GM21515 (cell line): ENCODE measurements around the gene PNPLA6.

Source experiments
- ATAC-seq: cut with Tn5 transposase; IDR thresholded peaks from one replicate; pipeline ENCODE4 v1.9.1; 2021; ENCODE audit not compliant: unreplicated experiment

PNPLA6 gene

DNA sequence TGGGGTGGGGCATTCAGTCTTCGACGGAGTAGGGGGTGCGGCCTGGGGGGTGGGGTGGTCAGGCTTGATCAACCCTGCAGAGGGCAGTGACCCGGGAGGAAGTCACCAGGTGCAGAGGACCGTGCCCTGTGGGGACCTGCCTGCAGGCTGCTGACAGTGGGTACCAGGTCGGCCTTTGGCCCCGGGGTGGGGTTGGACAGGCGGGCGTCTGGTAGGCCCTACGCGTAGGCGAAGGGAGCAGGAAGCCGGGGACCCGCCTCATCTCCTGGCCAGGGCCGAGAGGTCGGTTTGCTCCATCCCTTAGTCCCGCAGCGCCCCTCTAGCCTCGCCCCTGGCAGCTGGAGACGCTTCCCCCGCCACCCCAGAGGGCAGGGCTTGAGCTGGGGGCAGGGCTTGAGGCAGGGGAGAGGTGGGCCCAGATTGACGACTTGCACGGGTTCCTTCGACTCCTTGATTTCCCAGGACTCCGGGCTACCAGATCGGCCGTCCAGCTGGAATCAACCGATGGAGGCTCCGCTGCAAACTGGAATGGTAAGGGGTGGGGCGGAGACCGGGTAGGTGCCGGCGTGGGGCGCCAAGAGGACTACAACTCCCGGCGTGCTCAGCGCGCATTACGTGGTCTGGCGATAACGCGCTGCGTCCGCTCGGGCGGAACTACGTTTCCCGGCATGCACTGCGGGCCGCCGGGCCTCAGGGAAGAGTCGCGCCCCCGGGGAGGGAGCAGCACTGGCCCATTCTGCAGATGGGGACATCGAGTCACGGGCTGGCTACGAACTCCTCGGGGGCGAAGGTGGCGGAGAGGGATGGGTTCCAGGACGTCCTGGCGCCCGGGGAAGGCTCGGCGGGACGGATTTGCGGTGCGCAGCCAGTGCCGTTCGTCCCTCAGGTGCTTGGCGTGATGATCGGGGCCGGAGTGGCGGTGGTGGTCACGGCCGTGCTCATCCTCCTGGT, at the start of gene PNPLA6:
Gene PNPLA6, plus strand, starts transcription at position 671 of the 951 bp plus-strand sequence. Its CDS starts 72 bp downstream, at position 743.
- peak; percentile 59 for ATAC-seq

- no peak for ATAC-seq
These were observed 48.6 kb upstream of the PNPLA6 start for GRCh38 chr19:7486923-7487322.

GRCh38 chr19:7488736-7489353, 46.7 kb upstream of the PNPLA6 start, which contains the start of gene PEX11G:
Gene PEX11G, minus strand, starts transcription at chr19:7489035. Its CDS starts 25 bp downstream, at chr19:7489010.
- ATAC-seq, result no peak

- ATAC-seq, result no peak
These were observed 45.9 kb upstream of the PNPLA6 start for GRCh38 chr19:7489609-7490044.

DNA sequence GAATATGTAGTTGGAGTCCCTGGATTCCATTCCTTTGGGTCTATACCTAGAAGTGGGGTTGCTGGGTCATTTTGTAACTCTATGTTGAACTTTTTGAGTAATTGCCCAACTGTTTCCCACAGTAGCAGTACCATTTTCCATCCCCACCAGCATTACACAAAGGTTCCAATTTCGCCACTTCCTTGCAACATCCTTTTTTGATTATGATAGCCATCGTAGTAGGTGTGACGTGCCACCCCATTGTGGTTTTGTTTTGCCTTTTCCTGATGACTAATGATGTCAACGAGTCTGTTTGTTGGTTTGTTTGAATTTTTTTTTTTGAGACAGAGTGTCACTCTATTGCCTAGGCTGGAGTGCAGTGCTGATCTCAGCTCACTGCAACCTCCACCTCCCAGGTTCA, 43.4 kb upstream of the PNPLA6 start:
- ATAC-seq, result no peak

DNA sequence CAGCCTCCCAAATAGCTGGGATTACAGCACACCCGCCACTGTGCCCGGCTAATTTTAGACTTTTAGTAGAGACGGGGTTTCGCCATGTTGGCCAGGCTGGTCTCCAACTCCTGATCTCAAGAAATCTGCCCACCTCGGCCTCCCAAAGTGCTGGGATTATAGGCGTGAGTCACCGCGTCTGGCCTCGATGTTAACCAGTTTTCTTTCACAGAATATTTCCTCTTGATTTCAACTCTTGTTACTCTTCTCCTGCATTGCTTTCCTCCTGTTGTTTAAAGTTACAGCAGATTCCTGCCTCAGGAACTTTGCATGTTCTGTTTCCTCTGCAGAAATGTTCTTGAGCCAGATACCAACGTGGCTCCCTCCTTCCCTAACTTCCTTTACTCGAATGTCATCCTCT, 43.0 kb upstream of the PNPLA6 start:
- no peak for ATAC-seq

- ATAC-seq, result no peak
These were observed 41.0 kb upstream of the PNPLA6 start for GRCh38 chr19:7494416-7495098.

GRCh38 chr19:7497292-7497691, 38.2 kb upstream of the PNPLA6 start:
- ATAC-seq, result no peak

- no peak for ATAC-seq
These were observed 34.6 kb upstream of the PNPLA6 start for GRCh38 chr19:7500811-7501450.

- ATAC-seq, result no peak
These were observed 33.0 kb upstream of the PNPLA6 start for GRCh38 chr19:7502552-7502951.

- ATAC-seq, result no peak
These were observed 30.8 kb upstream of the PNPLA6 start for GRCh38 chr19:7504684-7505083.

DNA sequence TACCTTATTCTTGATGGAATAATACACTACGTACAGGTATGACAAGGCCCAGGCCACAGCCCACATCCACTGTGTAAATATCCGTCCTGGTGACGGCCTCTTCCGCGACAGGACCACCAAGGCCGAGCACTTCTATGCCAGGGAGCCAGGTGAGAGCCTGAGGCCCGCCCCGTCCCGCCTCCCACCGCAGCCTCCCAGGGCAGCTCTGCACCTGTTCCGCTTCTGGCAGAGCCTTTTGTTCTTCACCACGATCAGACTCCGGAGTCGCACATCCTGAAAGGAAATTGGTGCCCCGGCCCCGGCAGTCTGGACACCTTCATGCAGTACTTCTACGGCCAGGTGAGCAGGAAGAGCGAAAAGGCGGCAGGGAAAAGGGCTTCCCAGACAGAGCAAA, 30.2 kb upstream of the PNPLA6 start:
- no peak for ATAC-seq

- no peak for ATAC-seq
These were observed 29.7 kb upstream of the PNPLA6 start for GRCh38 chr19:7505682-7506384.

- ATAC-seq, result no peak
These were observed 28.9 kb upstream of the PNPLA6 start for GRCh38 chr19:7506385-7507328.

GRCh38 chr19:7507884-7508283, 27.6 kb upstream of the PNPLA6 start:
- no peak for ATAC-seq

GRCh38 chr19:7509625-7510024, 25.9 kb upstream of the PNPLA6 start:
- ATAC-seq, result no peak

DNA sequence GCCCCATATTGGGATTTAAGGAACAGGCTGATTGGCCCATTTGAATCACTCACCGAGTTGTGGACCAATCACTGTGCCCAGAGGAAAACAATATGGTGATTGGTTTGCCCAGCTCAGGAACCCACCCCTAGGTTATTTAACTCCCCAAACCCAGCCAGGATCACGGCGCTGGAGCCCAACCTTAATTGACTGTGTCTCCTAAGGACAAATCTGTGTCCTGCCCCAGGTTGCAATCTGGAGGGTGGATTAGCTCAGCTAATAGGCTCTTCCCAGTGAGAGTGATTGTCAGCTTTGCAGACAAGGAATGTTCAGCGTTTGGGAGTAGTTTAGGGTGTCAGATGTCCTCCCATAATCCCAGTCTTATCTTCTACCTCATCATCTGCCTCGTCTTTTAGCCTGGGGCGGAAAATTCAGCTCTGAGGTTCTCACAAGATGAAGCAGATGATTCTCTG, 23.1 kb upstream of the PNPLA6 start:
- no peak for ATAC-seq

GRCh38 chr19:7513809-7514642, 21.5 kb upstream of the PNPLA6 start:
- ATAC-seq, result no peak
